ENCODE measurements around the gene TCHHL1. TPM values are rescaled to one million over a fixed set of nuclear protein-coding genes. Genes with fewer than 3 reads are reported as not detected.

The TCHHL1 gene
- total and polyA plus RNA-seq, 2 experiments from 2014 or later: not detected

DNA sequence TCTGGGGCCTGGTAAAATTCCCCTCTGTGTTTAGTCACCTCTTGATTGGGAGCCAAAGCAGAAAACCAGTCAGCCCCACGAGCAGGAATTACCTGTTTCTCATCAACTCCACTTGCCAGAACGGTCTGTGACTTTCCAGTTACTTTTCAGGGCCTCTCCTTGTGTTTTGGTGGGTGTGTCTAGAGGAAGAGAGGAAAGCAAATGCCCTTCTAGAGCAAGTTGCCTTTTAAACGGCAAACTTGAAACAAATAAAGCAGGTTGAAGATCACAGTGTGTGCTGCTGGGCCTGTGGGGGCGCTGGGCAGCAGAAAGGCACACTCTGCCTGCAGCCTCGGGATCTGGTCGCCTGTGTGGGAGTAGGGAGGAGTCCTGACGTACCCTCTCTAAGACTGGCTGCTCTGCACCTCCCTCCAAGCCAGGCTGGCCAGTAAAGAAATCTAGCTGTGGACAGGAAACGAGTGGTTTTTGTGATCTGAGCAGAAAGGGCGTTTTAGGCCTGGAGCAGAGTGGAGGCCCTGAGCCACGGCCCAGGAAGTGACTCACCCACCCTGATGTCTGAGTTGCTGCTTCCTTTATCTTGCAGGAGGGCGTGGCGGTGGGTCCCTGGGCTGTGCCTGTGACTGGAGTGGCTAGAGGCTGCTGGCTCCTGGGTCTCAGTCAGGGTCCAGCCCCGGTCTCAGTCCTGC is 41.0 kb downstream of the TCHHL1 start:
- peak; percentile 99 for DNase-seq
- in situ Hi-C loops (cut with MboI): no loop called here
- H3F3A ChIP-seq (ENCODE audit: insufficient read depth): peaks cover 46% of the 10 kb centered on the region
- peak overlapping the region; percentile 81 for H3K9ac ChIP-seq
- H3K4me1 ChIP-seq (ENCODE audit: insufficient read depth): peaks cover 47% of the 10 kb centered on the region
- TF ChIP-seq EZH2phosphoT487 (IDR thresholded peaks at IDR 0.05; ENCODE audit: insufficient read depth, low read depth) (no peak), EZH2 (IDR thresholded peaks at IDR 0.05; ENCODE audit: insufficient read depth, poor library complexity, severe bottlenecking) (no peak)
- H3K4me2 ChIP-seq (ENCODE audit: unreplicated experiment): peak overlapping the region; percentile 89
- no peaks in the 10 kb centered on the region for H4K20me1 ChIP-seq (ENCODE audit: insufficient read depth)
- H3K27me3 ChIP-seq (replicated peaks; ENCODE audit: insufficient read depth): no peaks in the 10 kb centered on the region; the same call in 1 of the 2 replicates
- H3K79me2 ChIP-seq (ENCODE audit: insufficient read depth): no peaks in the 10 kb centered on the region
- H2AFZ ChIP-seq: peak overlapping the region; percentile 73
- H3K9me2 ChIP-seq (ENCODE audit: insufficient read depth): no peaks in the 10 kb centered on the region
- no peaks in the 10 kb centered on the region for H3K9me3 ChIP-seq (ENCODE audit: low read depth)
- H3K4me3 ChIP-seq: peak overlapping the region; percentile 64
- 0% methylated on average over 13 of the region's 13 CpGs for WGBS, 2 experiments (ENCODE audit: low coverage in 1 of 2, low lambda C conversion rate in 2 of 2, missing lambda C conversion rate in 2 of 2)
- peak overlapping the region; percentile 98 for H3K27ac ChIP-seq
- H3K36me3 ChIP-seq (ENCODE audit: low read depth): no peaks in the 10 kb centered on the region

DNA sequence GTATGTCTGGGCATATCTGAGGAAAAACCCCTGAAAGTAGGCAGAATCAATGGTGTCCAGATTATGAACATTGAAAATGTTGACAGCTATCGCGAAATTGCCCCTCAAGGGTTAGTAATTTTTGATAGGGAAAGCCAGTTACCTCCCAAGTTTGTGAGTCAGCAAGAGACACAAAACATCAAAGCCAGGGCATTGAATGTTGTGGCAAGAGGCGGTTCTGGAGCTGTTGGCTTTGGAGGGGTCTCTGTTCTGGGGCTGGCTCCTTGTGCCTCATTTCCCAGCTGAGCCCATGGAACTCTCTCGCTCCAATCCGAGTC is 41.5 kb downstream of the TCHHL1 start:
- no peak for DNase-seq
- H3F3A ChIP-seq (ENCODE audit: insufficient read depth): peaks cover 46% of the 10 kb centered on the region
- peak overlapping the region; percentile 81 for H3K9ac ChIP-seq
- H3K4me1 ChIP-seq (ENCODE audit: insufficient read depth): peaks cover 47% of the 10 kb centered on the region
- no peaks in the 10 kb centered on the region for H3K36me3 ChIP-seq (ENCODE audit: low read depth)
- no peaks in the 10 kb centered on the region for H3K79me2 ChIP-seq (ENCODE audit: insufficient read depth)
- H3K9me3 ChIP-seq (ENCODE audit: low read depth): no peaks in the 10 kb centered on the region
- TF ChIP-seq EZH2phosphoT487 (IDR thresholded peaks at IDR 0.05; ENCODE audit: insufficient read depth, low read depth) (no peak), EZH2 (IDR thresholded peaks at IDR 0.05; ENCODE audit: insufficient read depth, poor library complexity, severe bottlenecking) (no peak)
- H3K4me2 ChIP-seq (ENCODE audit: unreplicated experiment): peak overlapping the region; percentile 89
- H2AFZ ChIP-seq: peak overlapping the region; percentile 73
- no peaks in the 10 kb centered on the region for H3K27me3 ChIP-seq (replicated peaks; ENCODE audit: insufficient read depth)
- no peaks in the 10 kb centered on the region for H4K20me1 ChIP-seq (ENCODE audit: insufficient read depth)
- H3K4me3 ChIP-seq: peak overlapping the region; percentile 64
- no peaks in the 10 kb centered on the region for H3K9me2 ChIP-seq (ENCODE audit: insufficient read depth)
- 34 to 37% methylated on average over 5 of the region's 5 CpGs for WGBS, 2 experiments (ENCODE audit: low coverage in 1 of 2, low lambda C conversion rate in 2 of 2, missing lambda C conversion rate in 2 of 2)
- H3K27ac ChIP-seq: peak overlapping the region; percentile 98
- in situ Hi-C loops (cut with MboI): no loop called here

- Histone ChIP-seq H3K4me3 (no peak overlapping the region), H3K27me3 (replicated peaks; ENCODE audit: insufficient read depth) (no peaks in the 10 kb centered on the region), H3K36me3 (ENCODE audit: low read depth) (no peaks in the 10 kb centered on the region), H3K9me2 (ENCODE audit: insufficient read depth) (no peaks in the 10 kb centered on the region), H2AFZ (no peak overlapping the region), H3K9ac (no peak overlapping the region), H4K20me1 (ENCODE audit: insufficient read depth) (no peaks in the 10 kb centered on the region), H3K79me2 (ENCODE audit: insufficient read depth) (no peaks in the 10 kb centered on the region), H3K4me2 (ENCODE audit: unreplicated experiment) (no peak overlapping the region), H3F3A (ENCODE audit: insufficient read depth) (peaks cover 28% of the 10 kb centered on the region), H3K4me1 (ENCODE audit: insufficient read depth) (peaks cover 21% of the 10 kb centered on the region), H3K9me3 (ENCODE audit: low read depth) (no peaks in the 10 kb centered on the region), H3K27ac (peak overlapping the region; percentile 2; the same call in 1 of the 2 replicates)
- in situ Hi-C loops (cut with MboI): no loop called here
- WGBS, 2 experiments (ENCODE audit: low coverage in 1 of 2, low lambda C conversion rate in 2 of 2, missing lambda C conversion rate in 2 of 2): 9 to 11% methylated on average over 3 of the region's 3 CpGs
- TF ChIP-seq EZH2 (IDR thresholded peaks at IDR 0.05; ENCODE audit: insufficient read depth, poor library complexity, severe bottlenecking) (no peak), EZH2phosphoT487 (IDR thresholded peaks at IDR 0.05; ENCODE audit: insufficient read depth, low read depth) (no peak)
- peak; percentile 26 for DNase-seq
Measured at GRCh38 chr1:152044386-152044785, 44.5 kb downstream of the TCHHL1 start.

GRCh38 chr1:152043870-152044269 is 45.0 kb downstream of the TCHHL1 start:
- H3K79me2 ChIP-seq (ENCODE audit: insufficient read depth): no peaks in the 10 kb centered on the region
- H3K4me2 ChIP-seq (ENCODE audit: unreplicated experiment): no peak overlapping the region
- H3K9me2 ChIP-seq (ENCODE audit: insufficient read depth): no peaks in the 10 kb centered on the region
- in situ Hi-C loops (cut with MboI): no loop called here
- TF ChIP-seq EZH2 (IDR thresholded peaks at IDR 0.05; ENCODE audit: insufficient read depth, poor library complexity, severe bottlenecking) (no peak), EZH2phosphoT487 (IDR thresholded peaks at IDR 0.05; ENCODE audit: insufficient read depth, low read depth) (no peak)
- 69 to 75% methylated on average over 5 of the region's 5 CpGs for WGBS, 2 experiments (ENCODE audit: low coverage in 1 of 2, low lambda C conversion rate in 2 of 2, missing lambda C conversion rate in 2 of 2)
- no peak overlapping the region for H2AFZ ChIP-seq
- DNase-seq: no peak
- H3K4me1 ChIP-seq (ENCODE audit: insufficient read depth): peaks cover 16% of the 10 kb centered on the region
- H3F3A ChIP-seq (ENCODE audit: insufficient read depth): peaks cover 25% of the 10 kb centered on the region
- 0 out of 2 replicates have a peak overlapping the region, but pooled peaks have one; percentile 2 for H3K27ac ChIP-seq
- no peaks in the 10 kb centered on the region for H4K20me1 ChIP-seq (ENCODE audit: insufficient read depth)
- no peak overlapping the region for H3K9ac ChIP-seq
- H3K36me3 ChIP-seq (ENCODE audit: low read depth): no peaks in the 10 kb centered on the region
- no peak overlapping the region for H3K4me3 ChIP-seq
- no peaks in the 10 kb centered on the region for H3K27me3 ChIP-seq (replicated peaks; ENCODE audit: insufficient read depth)
- H3K9me3 ChIP-seq (ENCODE audit: low read depth): no peaks in the 10 kb centered on the region

Data from GM23248 (cell line).